HCT116 (cell line): Measurements from ENCODE around the gene GNB5. TPM values are rescaled to one million over a fixed set of nuclear protein-coding genes. Genes with fewer than 3 reads are reported as not detected.

Source experiments
- ATAC-seq: fragments of 200-7000 bp; cut with Tn5 transposase; 2 replicates; pipeline ENCODE4 v1.9.1; 2020; ENCODE audit warnings: mild to moderate bottlenecking, moderate library complexity
- BruUV-seq: library from RNA; stranded (reverse); fragments of 400-500 nt; replicated peaks from 2 replicates; lab custom pipeline; 2021; lab: Mats Ljungman, UMichigan
- CTCF ChIA-PET: fragments of 300-600 bp; sonication (Branson Sonifier 250); formaldehyde crosslinking; loops from one replicate; lab custom pipeline; 2021; ENCODE audit warnings: antibody characterized with exemption; lab: Charles Lee
- POLR2A ChIA-PET: fragments of 300-600, 350-600 bp; sonication (Branson Sonifier 250); formaldehyde crosslinking; loops from one replicate; lab custom pipeline; 2021; ENCODE audit warnings: antibody characterized with exemption; lab: Charles Lee
- RAD21 ChIA-PET, 2 experiments: fragments of 300-600 bp; sonication (Branson Sonifier 250); formaldehyde crosslinking; loops; one replicate each; lab custom pipeline; 2023; ENCODE audit warnings: low total read pairs in 2 of 2; ENCODE audit not compliant: uncharacterized antibody in 2 of 2, unreplicated experiment in 2 of 2, low non-redundant PET in 1 of 2; lab: Charles Lee
- DNase-seq: peaks from one replicate; pipeline ENCODE4 v3.0.0-alpha.2; 2010; ENCODE audit warnings: low read depth, low spot score
- H2AFZ ChIP-seq: fragments of 200-600 bp; shearing (Covaris generic), sonication (generic); 2 replicates; pipeline ENCODE4 v1.6.1; 2017; ENCODE audit warnings: low read depth, mixed run types, mixed read lengths, antibody characterized with exemption, low read length; ENCODE audit not compliant: poor library complexity, severe bottlenecking
- H3K27ac ChIP-seq: 2 replicates; pipeline ENCODE4 v1.5.1; 2012; ENCODE audit warnings: low read depth, low read length
- H3K27me3 ChIP-seq: fragments of 200-600 bp; sonication (generic); 2 replicates; pipeline ENCODE4 v1.6.1; 2016; ENCODE audit warnings: mixed run types, low read length, mixed read lengths; ENCODE audit not compliant: insufficient read depth
- H3K36me3 ChIP-seq, 2 experiments: fragments of 200-500 bp in 1 of 2; fragments of 200-600 bp in 1 of 2; sonication (Bioruptor generic) in 1 of 2; sonication (generic) in 1 of 2; 2 replicates each; pipeline versions ENCODE4 v1.5.1 to v1.6.1; 2014 to 2016; ENCODE audit warnings: low read length in 2 of 2, inconsistent platforms in 1 of 2, mixed read lengths in 1 of 2, mixed run types in 1 of 2; ENCODE audit not compliant: insufficient read depth in 2 of 2, control insufficient read depth in 1 of 2
- H3K4me1 ChIP-seq, 2 experiments: fragments of 200-600 bp in 1 of 2; sonication (generic) in 1 of 2; 2 replicates each; pipeline versions ENCODE4 v1.5.1 to v1.6.1; 2012 to 2017; ENCODE audit warnings: low read length in 2 of 2, inconsistent platforms in 1 of 2, mild to moderate bottlenecking in 1 of 2, mixed read lengths in 1 of 2, mixed run types in 1 of 2, moderate library complexity in 1 of 2; ENCODE audit not compliant: insufficient read depth in 2 of 2, control insufficient read depth in 1 of 2
- H3K4me2 ChIP-seq: fragments of 200-600 bp; sonication (generic); 2 replicates; pipeline ENCODE4 v1.6.1; 2017; ENCODE audit warnings: mixed run types, low read length, mixed read lengths
- H3K4me3 ChIP-seq, 2 experiments: fragments of 200-600 bp in 1 of 2; sonication (generic) in 1 of 2; replicated peaks in 1 of 2; 2 replicates each; pipeline ENCODE4 v1.5.1; 2011 to 2016; ENCODE audit warnings: low read length in 2 of 2, control low read depth in 1 of 2, low read depth in 1 of 2, mild to moderate bottlenecking in 1 of 2, mixed read lengths in 1 of 2, mixed run types in 1 of 2
- H3K79me2 ChIP-seq: fragments of 200-600 bp; sonication (generic); 2 replicates; pipeline ENCODE4 v1.6.1; 2017; ENCODE audit warnings: mild to moderate bottlenecking, mixed run types, low read length, moderate library complexity, mixed read lengths; ENCODE audit not compliant: insufficient read depth
- H3K9ac ChIP-seq: fragments of 200-600 bp; sonication (generic); 2 replicates; pipeline ENCODE4 v1.6.1; 2016; ENCODE audit warnings: low read length, mixed read lengths
- H3K9me2 ChIP-seq: fragments of 200-600 bp; sonication (generic), shearing (Covaris generic); 2 replicates; pipeline ENCODE4 v1.6.1; 2017; ENCODE audit warnings: mixed run types, mild to moderate bottlenecking, moderate library complexity; ENCODE audit not compliant: insufficient read depth
- H3K9me3 ChIP-seq, 2 experiments: fragments of 200-500 bp in 1 of 2; fragments of 200-600 bp in 1 of 2; sonication (Bioruptor generic) in 1 of 2; sonication (generic) in 1 of 2; 2 replicates each; pipeline ENCODE4 v1.6.1; 2014 to 2017; ENCODE audit warnings: low read length in 2 of 2, mixed read lengths in 2 of 2, inconsistent platforms in 1 of 2, low read depth in 1 of 2, mild to moderate bottlenecking in 1 of 2, mixed run types in 1 of 2, moderate library complexity in 1 of 2; ENCODE audit not compliant: control insufficient read depth in 1 of 2, insufficient read depth in 1 of 2
- H4K20me1 ChIP-seq: fragments of 200-600 bp; sonication (generic), shearing (Covaris generic); 2 replicates; pipeline ENCODE4 v1.6.1; 2017; ENCODE audit warnings: mixed run types, mild to moderate bottlenecking, moderate library complexity; ENCODE audit not compliant: insufficient read depth
- CEBPB ChIP-seq: IDR thresholded peaks from 2 replicates; pipeline ENCODE4 v1.6.1; 2012; ENCODE audit warnings: low read depth
- EZH2phosphoT487 ChIP-seq: fragments of 200-600 bp; IDR thresholded peaks from 2 replicates; pipeline ENCODE4 v1.6.1; 2018; ENCODE audit warnings: antibody characterized with exemption, borderline replicate concordance
- FOSL1 ChIP-seq: IDR thresholded peaks from 2 replicates; pipeline ENCODE4 v1.6.1; 2012; ENCODE audit warnings: low read depth
- POLR2A ChIP-seq: IDR thresholded peaks from 2 replicates; pipeline ENCODE4 v1.7.0; 2011; ENCODE audit warnings: borderline replicate concordance; ENCODE audit not compliant: insufficient read depth, insufficient read length; ENCODE audit errors: extremely low read depth
- SIN3A ChIP-seq: IDR thresholded peaks from 2 replicates; pipeline ENCODE4 v1.6.1; 2012; ENCODE audit warnings: low read depth
- SRF ChIP-seq: IDR thresholded peaks from 2 replicates; pipeline ENCODE4 v1.6.1; 2012; ENCODE audit warnings: low read depth
- intact Hi-C: fragments of 100-400 bp; cut with micrococcal nuclease; formaldehyde crosslinking; loops from 2 replicates; pipeline ENCODE4 v1.10.0; 2022
- total RNA-seq: library from RNA; stranded (reverse); gene quantifications from one replicate; pipeline ENCODE4 v1.2.1, GENCODE V29; 2021; ENCODE audit not compliant: unreplicated experiment

Gene GNB5
- total RNA-seq, 1 experiment from 2014 or later = 27.6 TPM

DNA sequence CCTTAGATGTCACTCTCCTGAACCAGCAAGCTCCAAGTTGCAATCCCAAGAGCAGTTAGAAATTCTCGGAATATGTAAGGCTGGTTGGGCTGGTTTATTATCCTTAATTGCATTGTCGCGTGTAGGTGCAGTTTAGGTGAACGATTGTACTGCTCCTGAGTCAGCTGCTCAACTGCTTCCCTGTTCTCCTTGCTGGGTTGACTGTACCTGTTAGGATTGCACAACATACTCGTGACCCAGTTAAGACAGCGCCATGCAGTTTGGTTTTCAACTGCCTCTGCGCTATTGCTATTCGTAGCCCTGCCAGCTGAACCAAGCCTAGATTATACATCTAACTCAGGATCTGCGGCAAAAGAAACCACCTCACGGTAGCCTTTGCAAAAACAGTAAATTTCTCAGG lies 119.6 kb downstream of the GNB5 start:
- no peak overlapping the region for H3K4me3 ChIP-seq
- no peak for DNase-seq
- CTCF ChIA-PET = no interaction called here
- no peaks in the 10 kb centered on the region for H3K27me3 ChIP-seq
- intact Hi-C loops = loop anchor here (10.0 kb wide), 1 partner anchor 417 kb away; no protein-coding TSS in a partner anchor
- H3K9me3 ChIP-seq = no peaks in the 10 kb centered on the region
- H3K4me1 ChIP-seq = peaks cover 0 to 4% of the 10 kb centered on the region in 2 experiments; a peak in 2 of 4 replicates
- no peaks in the 10 kb centered on the region for H3K36me3 ChIP-seq
- RAD21 ChIA-PET = no interaction called here
- no peak overlapping the region for H3K9ac ChIP-seq
- H3K27ac ChIP-seq = no peak overlapping the region
- no peak for TF ChIP-seq POLR2A
- ATAC-seq = no peak
- H4K20me1 ChIP-seq = no peaks in the 10 kb centered on the region
- POLR2A ChIA-PET = no interaction called here
- no TSS peak for BruUV-seq
- no peaks in the 10 kb centered on the region for H3K9me2 ChIP-seq
- H3K4me2 ChIP-seq = no peak overlapping the region
- H3K79me2 ChIP-seq = no peaks in the 10 kb centered on the region
- H2AFZ ChIP-seq = no peak overlapping the region

GRCh38 chr15:52069559-52069958 lies 121.6 kb downstream of the GNB5 start:
- ChIA-PET RAD21 (no interaction called here), CTCF (interaction anchor here (1.7 kb wide), 1 partner anchor 9 kb away, joined by 6 read pairs; no protein-coding TSS in a partner anchor), POLR2A (no interaction called here)
- H2AFZ ChIP-seq = no peak overlapping the region
- H3K4me2 ChIP-seq = no peak overlapping the region
- BruUV-seq = no TSS peak
- no peaks in the 10 kb centered on the region for H3K79me2 ChIP-seq
- H3K27me3 ChIP-seq = no peaks in the 10 kb centered on the region
- no peak for ATAC-seq
- no peaks in the 10 kb centered on the region for H3K4me1 ChIP-seq
- H3K9ac ChIP-seq = no peak overlapping the region
- DNase-seq = no peak
- H3K36me3 ChIP-seq = no peaks in the 10 kb centered on the region; a peak in 1 of 4 replicates
- H3K9me3 ChIP-seq = no peaks in the 10 kb centered on the region
- no peak overlapping the region for H3K27ac ChIP-seq
- H3K9me2 ChIP-seq = no peaks in the 10 kb centered on the region
- intact Hi-C loops = no loop called here
- TF ChIP-seq POLR2A (no peak), FOSL1 (no peak), CEBPB (no peak), SRF (no peak), SIN3A (no peak), EZH2phosphoT487 (no peak)
- H4K20me1 ChIP-seq = no peaks in the 10 kb centered on the region
- no peak overlapping the region for H3K4me3 ChIP-seq
